ENCODE measurements around the gene GABRG2.
"Not testable (repeated sequence)": the region's sequence is repeated elsewhere in the genome, so short reads cannot be mapped to it uniquely, and the experiment has no call there.

The GABRG2 gene

DNA sequence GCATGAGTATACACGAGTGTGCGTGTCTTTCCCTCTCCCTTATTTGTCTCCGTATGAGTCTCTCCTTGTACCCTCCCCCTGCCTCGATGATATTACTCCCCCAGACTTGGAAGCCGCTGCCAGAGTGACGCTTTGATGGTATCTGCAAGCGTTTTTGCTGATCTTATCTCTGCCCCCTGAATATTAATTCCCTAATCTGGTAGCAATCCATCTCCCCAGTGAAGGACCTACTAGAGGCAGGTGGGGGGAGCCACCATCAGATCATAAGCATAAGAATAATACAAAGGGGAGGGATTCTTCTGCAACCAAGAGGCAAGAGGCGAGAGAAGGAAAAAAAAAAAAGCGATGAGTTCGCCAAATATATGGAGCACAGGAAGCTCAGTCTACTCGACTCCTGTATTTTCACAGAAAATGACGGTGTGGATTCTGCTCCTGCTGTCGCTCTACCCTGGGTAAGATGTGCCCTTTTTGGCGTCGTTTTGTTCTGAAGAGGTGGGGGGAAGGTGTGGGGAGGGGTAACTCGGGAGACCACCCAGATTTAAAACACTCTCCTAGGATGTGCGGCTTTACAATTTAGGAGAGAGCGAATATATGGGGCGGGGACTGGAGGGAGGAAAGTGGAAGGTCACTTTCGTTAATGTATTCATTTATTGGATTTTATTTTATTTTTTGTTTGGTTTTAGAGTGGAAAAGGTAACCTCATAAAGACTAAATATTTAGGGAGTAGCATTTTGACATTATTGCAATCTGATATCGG, at the start of gene GABRG2:
Gene GABRG2 (plus strand): TSS at position 119 of the 757 bp plus-strand sequence. CDS start 227 bp downstream, at position 346.
- no peak for FAIRE-seq
- TF ChIP-seq, protein P1, sequence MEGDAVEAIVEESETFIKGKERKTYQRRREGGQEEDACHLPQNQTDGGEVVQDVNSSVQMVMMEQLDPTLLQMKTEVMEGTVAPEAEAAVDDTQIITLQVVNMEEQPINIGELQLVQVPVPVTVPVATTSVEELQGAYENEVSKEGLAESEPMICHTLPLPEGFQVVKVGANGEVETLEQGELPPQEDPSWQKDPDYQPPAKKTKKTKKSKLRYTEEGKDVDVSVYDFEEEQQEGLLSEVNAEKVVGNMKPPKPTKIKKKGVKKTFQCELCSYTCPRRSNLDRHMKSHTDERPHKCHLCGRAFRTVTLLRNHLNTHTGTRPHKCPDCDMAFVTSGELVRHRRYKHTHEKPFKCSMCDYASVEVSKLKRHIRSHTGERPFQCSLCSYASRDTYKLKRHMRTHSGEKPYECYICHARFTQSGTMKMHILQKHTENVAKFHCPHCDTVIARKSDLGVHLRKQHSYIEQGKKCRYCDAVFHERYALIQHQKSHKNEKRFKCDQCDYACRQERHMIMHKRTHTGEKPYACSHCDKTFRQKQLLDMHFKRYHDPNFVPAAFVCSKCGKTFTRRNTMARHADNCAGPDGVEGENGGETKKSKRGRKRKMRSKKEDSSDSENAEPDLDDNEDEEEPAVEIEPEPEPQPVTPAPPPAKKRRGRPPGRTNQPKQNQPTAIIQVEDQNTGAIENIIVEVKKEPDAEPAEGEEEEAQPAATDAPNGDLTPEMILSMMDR (IDR thresholded peaks at IDR 0.05; ENCODE audit: insufficient read depth, missing control alignments) = no peak
- no peak for DNase-seq (ENCODE audit: insufficient read length, low spot score)

DNA sequence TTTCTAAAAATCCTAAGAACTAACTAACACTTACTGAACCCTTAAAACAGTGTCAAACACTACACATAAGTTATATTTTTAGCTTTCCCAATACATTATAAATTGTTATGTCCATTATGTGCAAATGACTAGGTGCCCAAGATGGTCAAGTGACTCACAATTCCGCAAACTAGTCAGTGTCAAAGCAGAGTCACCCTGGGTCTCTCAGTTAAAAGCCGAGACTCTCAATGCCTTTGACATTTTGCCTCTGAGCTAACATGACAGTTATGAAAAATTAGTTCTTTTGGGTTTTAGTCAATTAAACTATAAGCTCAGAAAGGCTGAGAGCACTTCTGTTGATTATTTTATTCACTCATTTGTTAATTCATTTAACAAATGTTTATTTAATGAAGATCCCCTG, 42.3 kb upstream of the GABRG2 start:
- FAIRE-seq (peak; percentile 85), DNase-seq (ENCODE audit: insufficient read length, low spot score) (no peak)
- TF ChIP-seq, protein P1 (IDR thresholded peaks at IDR 0.05; ENCODE audit: insufficient read depth, missing control alignments) = no peak

DNA sequence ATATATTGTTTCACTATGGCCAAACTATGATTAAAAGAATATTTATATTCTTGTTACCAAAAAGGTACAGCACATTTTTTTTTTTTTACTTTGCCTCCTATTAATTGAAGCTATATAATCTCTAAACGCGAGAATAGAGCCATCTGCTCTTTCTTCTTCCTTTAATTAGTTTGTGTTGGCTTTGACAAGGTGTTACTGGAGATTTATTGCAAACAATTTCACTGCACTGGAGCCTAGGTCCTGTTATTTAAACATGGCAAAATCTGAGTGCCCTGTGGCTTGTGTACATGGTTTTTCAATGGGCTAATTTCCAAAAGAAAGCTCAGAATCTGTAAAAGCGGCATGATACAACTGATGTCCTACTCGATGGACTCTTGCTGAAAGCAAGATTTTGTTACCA, 40.8 kb upstream of the GABRG2 start:
- FAIRE-seq = peak; percentile 56
- TF ChIP-seq, protein P1 (IDR thresholded peaks at IDR 0.05; ENCODE audit: insufficient read depth, missing control alignments) = no peak
- no peak for DNase-seq (ENCODE audit: insufficient read length, low spot score)

DNA sequence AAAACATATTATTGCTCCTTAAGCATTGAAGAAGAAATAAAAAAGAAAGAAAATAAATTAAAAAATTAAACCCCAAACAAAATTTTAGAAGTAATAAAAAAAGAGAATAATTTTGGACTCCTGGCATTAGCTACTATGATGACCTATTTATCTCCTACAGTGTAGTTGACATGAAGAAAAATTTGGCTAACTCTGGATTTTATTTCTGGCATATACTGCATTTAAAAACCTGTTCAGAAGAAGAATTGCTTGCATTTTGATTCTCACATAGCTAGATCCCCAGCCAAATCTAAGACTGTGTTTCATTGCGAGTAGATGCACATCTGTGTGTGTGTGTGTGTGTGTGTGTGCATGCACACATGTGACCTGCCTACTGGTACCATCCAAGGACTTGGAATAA, 30.1 kb upstream of the GABRG2 start:
- no peak for FAIRE-seq
- no peak for DNase-seq (ENCODE audit: insufficient read length, low spot score)
- TF ChIP-seq, protein P1 (IDR thresholded peaks at IDR 0.05; ENCODE audit: insufficient read depth, missing control alignments) = no peak

DNA sequence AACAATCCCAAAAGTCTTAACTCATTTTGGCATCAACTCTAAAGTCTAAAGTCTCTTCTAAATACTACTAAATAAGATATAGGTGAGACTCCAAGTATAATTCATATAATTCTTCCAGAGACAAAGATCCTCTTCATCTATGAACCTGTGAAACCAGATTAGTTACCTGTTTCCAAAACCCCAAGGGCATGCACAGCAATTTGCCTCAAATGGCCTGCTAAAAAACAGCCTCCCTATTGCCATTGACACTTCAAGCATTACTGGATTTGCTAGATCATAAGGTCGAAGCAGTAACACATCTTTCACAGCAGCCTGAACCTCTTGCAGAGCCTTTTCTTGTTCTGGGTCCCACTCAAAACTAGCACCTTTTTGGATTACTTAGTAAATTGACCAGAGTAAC, 20.3 kb upstream of the GABRG2 start:
- DNase-seq (ENCODE audit: insufficient read length, low spot score) = no peak
- TF ChIP-seq, protein P1 (IDR thresholded peaks at IDR 0.05; ENCODE audit: insufficient read depth, missing control alignments) = no peak
- no peak for FAIRE-seq

DNA sequence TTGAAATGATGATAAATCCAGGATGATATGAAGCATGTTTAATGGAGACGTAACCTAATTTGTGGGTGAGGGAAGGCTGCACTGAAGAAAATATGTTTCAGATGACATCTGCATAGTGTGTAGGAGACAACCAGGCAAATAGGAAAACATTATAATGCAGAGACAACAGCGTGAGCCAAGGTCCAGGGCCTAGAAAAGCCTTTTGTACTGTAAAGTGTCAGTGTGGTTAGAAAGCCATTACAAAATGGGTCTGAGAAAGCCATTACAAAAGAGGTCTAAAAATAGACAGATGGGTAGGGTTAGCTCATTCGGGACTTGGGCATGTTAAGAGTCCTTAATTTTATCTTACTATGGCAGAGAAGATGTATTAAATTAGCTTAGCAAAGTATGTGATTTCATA, 14.9 kb upstream of the GABRG2 start:
- DNase-seq (ENCODE audit: insufficient read length, low spot score) (no peak), FAIRE-seq (peak; percentile 51)
- TF ChIP-seq, protein P1 (IDR thresholded peaks at IDR 0.05; ENCODE audit: insufficient read depth, missing control alignments) = no peak

DNA sequence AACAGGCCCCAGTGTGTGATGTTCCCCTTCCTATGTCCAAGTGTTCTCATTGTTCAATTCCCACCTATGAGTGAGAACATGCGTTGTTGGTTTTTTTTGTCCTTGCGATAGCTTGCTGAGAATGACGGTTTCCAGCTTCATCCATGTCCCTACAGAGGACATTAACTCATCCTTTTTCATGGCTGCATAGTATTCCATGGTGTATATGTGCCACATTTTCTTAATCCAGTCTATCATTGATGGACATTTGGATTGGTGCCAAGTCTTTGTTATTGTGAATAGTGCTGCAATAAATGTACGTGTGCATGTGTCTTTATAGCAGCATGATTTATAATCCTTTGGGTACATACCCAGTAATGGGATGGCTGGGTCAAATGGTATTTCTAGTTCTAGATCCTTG, 12.5 kb upstream of the GABRG2 start:
- DNase-seq (ENCODE audit: insufficient read length, low spot score); FAIRE-seq: not testable (repeated sequence)

All from D721Med (cell line).